NB4 (cell line): Measurements from ENCODE around the gene ARRDC1.

ENCODE experiments used
- CTCF ChIP-seq: IDR thresholded peaks from one replicate; pipeline ENCODE4 v1.5.1; 2012; ENCODE audit warnings: low read depth, low read length
- MAX ChIP-seq: IDR thresholded peaks from 2 replicates; pipeline ENCODE4 v1.6.1; 2011; ENCODE audit warnings: low read depth, low read length
- MYC ChIP-seq: IDR thresholded peaks from 2 replicates; pipeline ENCODE4 v1.6.1; 2011; ENCODE audit warnings: low read depth, low read length
- POLR2A ChIP-seq: IDR thresholded peaks from 2 replicates; pipeline ENCODE4 v1.6.1; 2011; ENCODE audit warnings: mild to moderate bottlenecking; ENCODE audit not compliant: insufficient read length; ENCODE audit errors: extremely low read depth

- no peak for TF ChIP-seq POLR2A
- TF ChIP-seq CTCF = no peak
- no peak for TF ChIP-seq MYC
- TF ChIP-seq MAX = no peak
Observed at GRCh38 chr9:137606734-137607138, 1.2 kb downstream of the ARRDC1 start.
